Fibroblast of villous mesenchyme (primary cell): Measurements from ENCODE around the gene SNAI3. TPM values are rescaled to one million over a fixed set of nuclear protein-coding genes. Genes with fewer than 3 reads are reported as not detected.
A peak's percentile ranks its signal among the peaks of the same experiment; 100 is the strongest.

ENCODE experiments used
- DNase-seq: peaks from one replicate; pipeline ENCODE4 v3.0.0-alpha.2; 2010; ENCODE audit warnings: low read depth
- H3K4me3 ChIP-seq: 2 replicates; pipeline ENCODE4 v1.5.1; 2011; ENCODE audit warnings: low read depth, mild to moderate bottlenecking, low read length
- total RNA-seq: library from RNA; depleted of rRNA; stranded (reverse); fragments of >200 nt; gene quantifications from 2 replicates; pipeline ENCODE4 v1.2.3, GENCODE V29; 2012
- TF ChIP-seq, protein P1 (sequence below): IDR thresholded peaks from 2 replicates; pipeline ENCODE4 v1.5.1; 2012; ENCODE audit warnings: low read depth, mild to moderate bottlenecking, low read length; ENCODE audit not compliant: insufficient read depth

The SNAI3 gene
- total RNA-seq, 1 donor: not detected

GRCh38 chr16:88705076-88705684 lies 18.9 kb upstream of the SNAI3 start:
- DNase-seq: peak; percentile 30
- peak overlapping the region; percentile 96 for H3K4me3 ChIP-seq
- TF ChIP-seq, protein P1, sequence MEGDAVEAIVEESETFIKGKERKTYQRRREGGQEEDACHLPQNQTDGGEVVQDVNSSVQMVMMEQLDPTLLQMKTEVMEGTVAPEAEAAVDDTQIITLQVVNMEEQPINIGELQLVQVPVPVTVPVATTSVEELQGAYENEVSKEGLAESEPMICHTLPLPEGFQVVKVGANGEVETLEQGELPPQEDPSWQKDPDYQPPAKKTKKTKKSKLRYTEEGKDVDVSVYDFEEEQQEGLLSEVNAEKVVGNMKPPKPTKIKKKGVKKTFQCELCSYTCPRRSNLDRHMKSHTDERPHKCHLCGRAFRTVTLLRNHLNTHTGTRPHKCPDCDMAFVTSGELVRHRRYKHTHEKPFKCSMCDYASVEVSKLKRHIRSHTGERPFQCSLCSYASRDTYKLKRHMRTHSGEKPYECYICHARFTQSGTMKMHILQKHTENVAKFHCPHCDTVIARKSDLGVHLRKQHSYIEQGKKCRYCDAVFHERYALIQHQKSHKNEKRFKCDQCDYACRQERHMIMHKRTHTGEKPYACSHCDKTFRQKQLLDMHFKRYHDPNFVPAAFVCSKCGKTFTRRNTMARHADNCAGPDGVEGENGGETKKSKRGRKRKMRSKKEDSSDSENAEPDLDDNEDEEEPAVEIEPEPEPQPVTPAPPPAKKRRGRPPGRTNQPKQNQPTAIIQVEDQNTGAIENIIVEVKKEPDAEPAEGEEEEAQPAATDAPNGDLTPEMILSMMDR: no peak

- no peak for DNase-seq
- TF ChIP-seq, protein P1: no peak
- H3K4me3 ChIP-seq: no peak overlapping the region
These were observed 17.4 kb upstream of the SNAI3 start for GRCh38 chr16:88703486-88704309.

- no peak for DNase-seq
- TF ChIP-seq, protein P1: no peak
- H3K4me3 ChIP-seq: no peak overlapping the region
These were observed 16.3 kb upstream of the SNAI3 start for GRCh38 chr16:88702371-88703210.

DNA sequence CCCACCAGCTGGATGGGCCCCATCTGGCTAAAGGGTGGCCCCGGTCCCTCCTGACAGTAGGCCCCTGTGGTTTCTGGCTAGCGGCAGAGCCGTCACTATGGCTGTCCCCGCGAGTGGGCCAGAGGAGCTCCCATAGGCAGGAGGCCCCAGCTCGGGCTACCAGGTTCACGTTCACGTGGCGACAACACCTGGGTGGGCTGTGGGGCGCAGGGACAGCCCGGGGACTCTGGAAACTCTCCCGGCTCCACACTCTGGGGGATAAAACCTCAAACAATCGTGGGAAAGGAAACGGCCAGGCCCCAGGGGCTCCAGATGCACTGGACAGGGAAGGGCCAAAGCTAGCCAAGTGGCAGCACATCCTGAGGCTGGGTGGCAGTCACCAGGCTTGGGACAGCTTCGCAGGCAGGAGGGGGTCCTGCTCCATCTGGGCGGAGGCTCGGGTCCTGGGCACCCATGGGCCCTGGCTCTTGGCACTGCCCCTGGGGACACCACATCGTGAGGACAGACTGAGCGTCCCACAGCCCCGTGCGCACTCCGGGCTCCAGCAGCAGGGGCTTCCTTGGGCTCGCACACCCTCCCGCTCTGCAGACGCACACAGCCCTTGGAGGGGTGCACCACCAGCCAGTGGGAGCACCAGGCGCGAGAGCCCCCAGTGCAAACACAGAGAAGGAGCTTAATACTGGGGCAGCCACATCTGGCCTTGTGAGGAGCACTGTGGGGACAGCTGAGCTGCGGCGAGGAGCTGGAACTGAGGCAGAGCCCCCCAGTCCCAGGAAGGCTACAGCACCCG lies 15.5 kb upstream of the SNAI3 start:
- DNase-seq: no peak
- TF ChIP-seq, protein P1: no peak

DNA sequence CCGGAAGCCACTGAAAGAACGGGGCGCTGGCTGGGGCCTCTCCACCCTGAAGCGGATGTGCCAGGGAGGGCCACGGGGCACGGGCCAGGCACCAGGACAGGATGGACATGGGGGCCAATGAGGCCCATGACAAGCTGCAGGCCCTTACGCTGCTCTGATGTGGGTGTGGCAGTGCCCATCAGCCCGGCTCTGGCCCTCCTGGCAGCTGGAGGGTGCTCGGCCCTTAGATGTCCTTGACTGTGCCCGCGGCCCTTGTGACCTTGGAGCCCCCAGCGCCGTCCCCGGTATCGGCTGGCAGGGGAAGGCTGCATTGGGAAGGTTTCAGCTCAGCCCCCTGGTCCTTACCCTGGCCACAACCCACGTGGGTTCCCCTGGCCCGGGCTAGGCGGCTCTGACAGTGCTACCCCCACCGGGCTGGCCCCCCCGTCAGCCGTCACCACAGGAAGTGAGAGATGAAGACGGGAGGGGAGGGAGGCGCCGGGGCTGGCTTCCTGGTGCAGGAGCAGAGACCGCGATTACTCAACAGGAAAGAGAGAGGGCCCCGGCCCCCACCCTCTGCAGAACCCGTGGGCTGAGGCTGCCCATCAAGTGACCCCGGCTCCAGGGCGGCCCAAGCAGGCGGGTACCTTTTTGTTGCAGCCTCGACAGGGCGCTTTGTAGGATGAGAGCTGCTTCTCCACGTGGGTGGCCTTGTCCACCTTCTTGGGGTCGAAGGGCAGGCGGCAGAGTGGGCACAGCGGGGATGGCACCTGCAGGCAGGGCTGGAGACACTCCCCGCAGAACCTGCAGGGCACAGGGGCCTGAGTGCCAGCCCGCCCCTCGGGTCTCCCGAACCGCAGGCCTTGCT lies 14.6 kb upstream of the SNAI3 start:
- TF ChIP-seq, protein P1: no peak
- peak; percentile 94 for DNase-seq
- H3K4me3 ChIP-seq: no peak overlapping the region

More for the DNA sequence above, 15.5 kb upstream of the SNAI3 start:
- no peak overlapping the region for H3K4me3 ChIP-seq

DNA sequence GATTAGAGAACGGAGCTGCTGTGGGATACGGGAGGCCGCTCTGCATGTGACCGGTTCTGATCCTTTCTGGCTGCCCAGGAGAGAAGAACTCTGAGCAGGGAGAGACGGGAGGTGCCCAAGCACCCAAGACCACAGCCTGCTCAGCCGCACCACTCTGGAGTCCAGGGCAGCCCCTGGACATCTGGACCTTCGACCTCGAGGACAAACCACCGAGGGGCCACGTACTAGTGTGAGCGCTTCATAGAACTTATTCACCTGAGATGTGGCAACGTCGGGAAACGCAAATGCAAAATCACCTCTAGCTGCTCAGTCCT lies 14.0 kb upstream of the SNAI3 start:
- H3K4me3 ChIP-seq: no peak overlapping the region
- TF ChIP-seq, protein P1: no peak
- no peak for DNase-seq
